ENCODE data around the gene APLP2.

DNA sequence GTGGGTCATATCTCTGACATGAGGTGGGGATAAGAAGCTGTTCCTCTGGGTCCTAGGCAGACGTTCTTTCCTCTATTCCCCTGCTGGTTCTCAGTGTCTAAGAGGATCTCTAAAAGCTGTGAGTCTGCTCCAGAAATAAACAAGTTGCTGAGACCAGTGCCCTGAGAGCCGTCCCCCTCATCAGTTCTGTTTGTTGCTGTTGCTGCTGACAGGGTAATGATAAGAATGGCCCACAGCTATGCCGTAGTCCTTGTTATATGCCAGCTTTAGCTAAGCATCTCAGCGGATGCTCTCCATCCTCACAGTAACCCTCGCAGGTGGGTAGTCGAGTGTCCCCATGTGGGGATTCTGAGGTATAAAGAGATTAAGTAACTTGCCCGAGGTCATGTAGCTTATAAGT, 66.4 kb downstream of the APLP2 start:
- TF ChIP-seq, protein P1, sequence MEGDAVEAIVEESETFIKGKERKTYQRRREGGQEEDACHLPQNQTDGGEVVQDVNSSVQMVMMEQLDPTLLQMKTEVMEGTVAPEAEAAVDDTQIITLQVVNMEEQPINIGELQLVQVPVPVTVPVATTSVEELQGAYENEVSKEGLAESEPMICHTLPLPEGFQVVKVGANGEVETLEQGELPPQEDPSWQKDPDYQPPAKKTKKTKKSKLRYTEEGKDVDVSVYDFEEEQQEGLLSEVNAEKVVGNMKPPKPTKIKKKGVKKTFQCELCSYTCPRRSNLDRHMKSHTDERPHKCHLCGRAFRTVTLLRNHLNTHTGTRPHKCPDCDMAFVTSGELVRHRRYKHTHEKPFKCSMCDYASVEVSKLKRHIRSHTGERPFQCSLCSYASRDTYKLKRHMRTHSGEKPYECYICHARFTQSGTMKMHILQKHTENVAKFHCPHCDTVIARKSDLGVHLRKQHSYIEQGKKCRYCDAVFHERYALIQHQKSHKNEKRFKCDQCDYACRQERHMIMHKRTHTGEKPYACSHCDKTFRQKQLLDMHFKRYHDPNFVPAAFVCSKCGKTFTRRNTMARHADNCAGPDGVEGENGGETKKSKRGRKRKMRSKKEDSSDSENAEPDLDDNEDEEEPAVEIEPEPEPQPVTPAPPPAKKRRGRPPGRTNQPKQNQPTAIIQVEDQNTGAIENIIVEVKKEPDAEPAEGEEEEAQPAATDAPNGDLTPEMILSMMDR (conservative IDR thresholded peaks at IDR 0.05 in 1 of 2, IDR thresholded peaks at IDR 0.05 in 1 of 2; ENCODE audit: low read depth in 1 of 2, low read length in 2 of 2) = no peak
- TF ChIP-seq EZH2 (IDR thresholded peaks at IDR 0.05; ENCODE audit: low read length, missing control alignments) = no peak
